IPS DF 6.9 (cell line): ENCODE data around the gene GRM7.

Source experiments
- DNase-seq: peaks from one replicate; pipeline ENCODE4 v3.0.0-alpha.2; 2013; ENCODE audit warnings: low read depth, low spot score
- H3K27ac ChIP-seq: one replicate; pipeline ENCODE4 v1.5.1; 2013; ENCODE audit warnings: low read length, control low read depth
- H3K27me3 ChIP-seq: 2 replicates; pipeline ENCODE4 v1.6.1; 2013; ENCODE audit warnings: mild to moderate bottlenecking, low read length; ENCODE audit not compliant: control insufficient read depth, insufficient read depth
- H3K36me3 ChIP-seq: 2 replicates; pipeline ENCODE4 v1.6.1; 2013; ENCODE audit warnings: low read length; ENCODE audit not compliant: control insufficient read depth, insufficient read depth
- H3K4me1 ChIP-seq: 2 replicates; pipeline ENCODE4 v1.6.1; 2013; ENCODE audit warnings: low read length; ENCODE audit not compliant: control insufficient read depth, insufficient read depth
- H3K4me3 ChIP-seq: 2 replicates; pipeline ENCODE4 v1.5.1; 2013; ENCODE audit warnings: mild to moderate bottlenecking, low read length
- H3K9me3 ChIP-seq: 2 replicates; pipeline ENCODE4 v1.6.1; 2013; ENCODE audit warnings: low read length, inconsistent platforms; ENCODE audit not compliant: control insufficient read depth, insufficient read depth
- WGBS: extraction: QIAGEN DNeasy Blood & Tissue Kit; methylation state at CpG from one replicate; pipeline ENCODE4 v1.1.7; 2013; ENCODE audit warnings: mixed read lengths, missing lambda C conversion rate; ENCODE audit not compliant: insufficient read length, insufficient coverage; 5-methylcytosine and 5-hydroxymethylcytosine counted together

GRM7 gene

DNA sequence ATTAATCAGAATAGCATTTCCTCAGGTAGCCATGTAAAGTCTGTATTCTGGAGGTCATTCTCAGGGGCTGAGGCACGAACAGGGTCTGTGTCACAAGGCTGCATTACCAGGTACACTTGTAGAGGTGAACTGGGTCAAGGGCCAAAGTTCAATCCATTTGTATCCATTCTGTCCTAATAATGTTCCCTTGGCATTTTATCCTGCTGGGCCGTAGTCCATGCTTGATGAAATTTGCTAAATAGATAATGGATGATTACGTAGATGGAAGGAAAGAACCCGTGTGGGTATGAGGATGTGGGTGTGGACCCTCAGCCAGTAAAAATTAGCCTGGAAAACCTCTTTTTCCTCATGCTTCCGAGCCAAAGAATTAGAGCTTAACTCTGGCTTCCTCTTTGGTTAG, 785.9 kb downstream of the GRM7 start:
- WGBS, result no CpG with 5 or more reads among the region's 5 CpGs
- no peaks in the 10 kb centered on the region for H3K4me1 ChIP-seq
- DNase-seq, result no peak
- no peak overlapping the region for H3K27ac ChIP-seq
- no peaks in the 10 kb centered on the region for H3K36me3 ChIP-seq
- H3K9me3 ChIP-seq, result no peaks in the 10 kb centered on the region
- no peaks in the 10 kb centered on the region for H3K27me3 ChIP-seq
- no peak overlapping the region for H3K4me3 ChIP-seq

DNA sequence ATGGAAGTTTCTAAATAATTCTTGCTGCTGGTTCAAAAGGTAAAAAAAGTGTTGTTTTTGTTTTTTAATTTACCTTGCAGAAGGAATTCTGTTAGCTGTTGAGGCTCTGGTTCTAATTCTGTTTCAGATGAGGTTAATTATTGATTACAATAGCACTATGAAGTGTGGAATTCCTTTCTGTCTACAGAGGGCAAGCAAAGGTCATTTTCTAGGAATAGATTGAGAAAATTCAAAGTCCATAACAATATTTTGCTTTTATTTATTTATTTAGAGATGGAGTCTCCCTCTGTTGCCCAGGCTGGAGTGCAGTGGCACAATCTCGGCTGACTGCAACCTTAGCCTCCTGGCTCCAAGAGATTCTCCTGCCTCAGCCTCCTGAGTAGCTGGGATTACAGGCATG, 789.6 kb downstream of the GRM7 start:
- no peaks in the 10 kb centered on the region for H3K4me1 ChIP-seq
- WGBS, result no CpG with 5 or more reads among the region's 1 CpG
- H3K27me3 ChIP-seq, result no peaks in the 10 kb centered on the region
- DNase-seq, result no peak
- no peaks in the 10 kb centered on the region for H3K36me3 ChIP-seq
- no peaks in the 10 kb centered on the region for H3K9me3 ChIP-seq
- H3K4me3 ChIP-seq, result no peak overlapping the region
- no peak overlapping the region for H3K27ac ChIP-seq

DNA sequence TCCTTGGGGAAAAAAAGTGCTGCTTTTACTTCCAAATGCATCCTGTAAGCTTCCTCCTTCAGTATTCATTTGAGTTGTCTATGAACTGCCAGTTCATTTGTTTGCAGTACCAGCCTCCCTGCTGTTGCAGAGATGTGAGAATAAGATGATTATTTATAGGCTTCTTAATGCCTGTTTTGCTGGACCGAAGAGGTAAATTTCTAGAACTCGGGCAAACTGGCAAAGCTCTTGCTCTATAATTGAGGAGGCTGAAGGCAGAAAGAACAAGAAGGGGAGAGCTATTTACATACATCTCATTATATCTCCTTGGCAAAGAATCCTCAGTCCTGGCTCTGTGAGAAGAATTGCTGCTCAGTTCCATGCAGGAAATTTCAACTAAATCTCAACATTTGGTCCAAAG, 790.4 kb downstream of the GRM7 start:
- no peak overlapping the region for H3K4me3 ChIP-seq
- H3K27ac ChIP-seq, result no peak overlapping the region
- no peaks in the 10 kb centered on the region for H3K36me3 ChIP-seq
- no CpG with 5 or more reads among the region's 2 CpGs for WGBS
- H3K9me3 ChIP-seq, result no peaks in the 10 kb centered on the region
- DNase-seq, result no peak
- no peaks in the 10 kb centered on the region for H3K4me1 ChIP-seq
- no peaks in the 10 kb centered on the region for H3K27me3 ChIP-seq

DNA sequence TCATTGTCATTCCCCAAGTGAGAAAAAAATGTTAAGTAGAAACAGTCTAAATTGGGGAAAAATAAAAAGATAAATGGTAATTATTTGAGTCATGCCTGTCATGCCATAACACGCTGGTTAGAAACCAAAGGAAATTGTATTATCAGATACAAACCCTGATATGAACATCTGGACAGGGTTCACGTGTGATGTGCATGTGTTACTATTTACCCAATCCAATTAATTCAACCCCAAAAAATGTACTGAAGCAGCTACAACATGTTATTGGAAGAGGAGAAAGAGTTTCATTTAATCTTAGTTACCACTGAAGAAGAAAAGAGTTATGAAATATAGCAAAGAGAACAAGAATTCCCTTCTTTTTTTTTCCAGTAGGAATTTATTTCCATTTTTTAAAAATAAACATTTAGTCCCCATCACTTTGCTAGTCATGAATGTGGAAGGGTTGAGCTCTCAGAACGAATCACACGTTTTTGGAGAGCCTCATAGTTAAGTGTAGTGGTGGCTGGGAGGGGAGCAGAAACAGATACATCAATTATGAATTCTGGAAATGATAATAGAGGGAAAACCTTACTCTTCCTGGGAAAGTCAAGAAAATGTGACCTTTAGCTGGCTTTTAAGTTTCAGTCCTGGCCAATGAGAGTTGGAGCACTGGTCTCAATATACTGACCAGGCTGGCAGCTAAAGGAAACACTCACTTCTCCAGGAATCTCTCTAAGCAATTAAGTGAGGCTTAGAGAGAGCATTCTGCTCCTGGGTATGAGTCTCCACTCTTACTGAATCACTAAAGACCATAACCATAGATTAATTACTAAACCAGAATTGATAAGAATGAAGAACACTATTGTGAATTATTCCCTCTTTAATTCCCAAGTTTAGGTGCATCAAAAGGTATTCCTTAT, 796.5 kb downstream of the GRM7 start:
- H3K9me3 ChIP-seq, result no peaks in the 10 kb centered on the region
- H3K36me3 ChIP-seq, result no peaks in the 10 kb centered on the region
- no CpG with 5 or more reads among the region's 4 CpGs for WGBS
- H3K27ac ChIP-seq, result no peak overlapping the region
- no peak overlapping the region for H3K4me3 ChIP-seq
- H3K4me1 ChIP-seq, result no peaks in the 10 kb centered on the region
- no peak for DNase-seq
- no peaks in the 10 kb centered on the region for H3K27me3 ChIP-seq

- Histone ChIP-seq H3K27me3 (no peaks in the 10 kb centered on the region), H3K4me3 (no peak overlapping the region), H3K27ac (no peak overlapping the region), H3K4me1 (no peaks in the 10 kb centered on the region), H3K9me3 (no peaks in the 10 kb centered on the region), H3K36me3 (no peaks in the 10 kb centered on the region)
- WGBS, result no CpG with 5 or more reads among the region's 3 CpGs
- DNase-seq, result no peak
Measured at GRCh38 chr3:7658294-7658693, 797.4 kb downstream of the GRM7 start.

GRCh38 chr3:7659079-7659478, 798.2 kb downstream of the GRM7 start:
- H3K4me1 ChIP-seq, result no peaks in the 10 kb centered on the region

DNA sequence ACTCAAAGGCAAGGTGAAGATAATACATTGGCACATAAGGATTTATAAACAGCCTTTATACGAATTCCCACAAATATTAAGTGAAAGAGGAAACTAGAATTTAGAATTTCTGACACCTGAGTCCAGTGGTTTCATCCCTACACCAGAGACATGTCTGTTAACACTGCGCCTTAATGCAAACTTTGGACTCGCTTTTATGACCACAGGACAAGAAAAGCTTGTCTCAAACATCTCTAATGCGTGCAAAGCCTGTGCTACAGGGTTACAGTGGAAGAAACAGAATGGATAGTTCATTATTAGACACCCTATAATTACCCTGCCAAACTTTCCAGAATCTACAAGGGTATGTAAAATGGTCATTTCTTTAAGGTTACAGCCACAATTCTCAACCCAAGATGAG, 802.9 kb downstream of the GRM7 start:
- Histone ChIP-seq H3K9me3 (no peaks in the 10 kb centered on the region; the same call in 1 of the 2 replicates), H3K27ac (no peak overlapping the region), H3K4me1 (no peaks in the 10 kb centered on the region), H3K27me3 (no peaks in the 10 kb centered on the region), H3K4me3 (no peak overlapping the region), H3K36me3 (no peaks in the 10 kb centered on the region)
- DNase-seq, result no peak
- WGBS, result no CpG with 5 or more reads among the region's 4 CpGs

More at GRCh38 chr3:7659079-7659478, 798.2 kb downstream of the GRM7 start:
- Histone ChIP-seq H3K27me3 (no peaks in the 10 kb centered on the region), H3K4me3 (no peak overlapping the region), H3K36me3 (no peaks in the 10 kb centered on the region), H3K9me3 (no peaks in the 10 kb centered on the region), H3K27ac (no peak overlapping the region)
- WGBS, result no CpG with 5 or more reads among the region's 1 CpG
- DNase-seq, result no peak

DNA sequence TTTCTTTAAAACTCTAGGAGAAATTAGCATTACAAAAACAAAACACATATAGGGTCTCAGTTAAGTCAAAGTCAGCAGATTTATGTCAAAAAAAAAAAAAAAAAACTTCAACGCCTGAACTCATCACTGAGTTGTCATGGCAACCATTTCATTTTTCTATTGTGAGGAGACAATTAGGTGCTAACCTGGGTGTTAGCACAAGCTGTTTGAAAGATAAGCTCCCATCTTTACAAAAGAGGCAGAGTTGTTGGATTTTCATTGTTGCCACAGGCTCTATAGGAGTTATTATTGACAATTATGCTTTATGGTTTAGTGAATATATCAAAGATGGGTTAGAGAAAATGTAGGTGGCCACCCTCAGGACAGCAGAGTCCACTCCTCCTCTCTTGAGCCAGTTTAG, 806.9 kb downstream of the GRM7 start:
- Histone ChIP-seq H3K36me3 (no peaks in the 10 kb centered on the region), H3K27me3 (no peaks in the 10 kb centered on the region), H3K4me3 (no peak overlapping the region), H3K4me1 (no peaks in the 10 kb centered on the region), H3K27ac (no peak overlapping the region), H3K9me3 (no peaks in the 10 kb centered on the region; the same call in 1 of the 2 replicates)
- DNase-seq, result no peak
- WGBS, result no CpG with 5 or more reads among the region's 1 CpG

GRCh38 chr3:7669641-7670040, 808.7 kb downstream of the GRM7 start:
- Histone ChIP-seq H3K9me3 (no peaks in the 10 kb centered on the region; the same call in 1 of the 2 replicates), H3K27ac (no peak overlapping the region), H3K4me3 (no peak overlapping the region), H3K36me3 (no peaks in the 10 kb centered on the region), H3K4me1 (no peaks in the 10 kb centered on the region), H3K27me3 (no peaks in the 10 kb centered on the region)
- no CpG with 5 or more reads among the region's 3 CpGs for WGBS
- DNase-seq, result no peak

GRCh38 chr3:7678521-7678920, 817.6 kb downstream of the GRM7 start:
- H3K9me3 ChIP-seq, result no peaks in the 10 kb centered on the region
- no CpG with 5 or more reads among the region's 3 CpGs for WGBS

DNA sequence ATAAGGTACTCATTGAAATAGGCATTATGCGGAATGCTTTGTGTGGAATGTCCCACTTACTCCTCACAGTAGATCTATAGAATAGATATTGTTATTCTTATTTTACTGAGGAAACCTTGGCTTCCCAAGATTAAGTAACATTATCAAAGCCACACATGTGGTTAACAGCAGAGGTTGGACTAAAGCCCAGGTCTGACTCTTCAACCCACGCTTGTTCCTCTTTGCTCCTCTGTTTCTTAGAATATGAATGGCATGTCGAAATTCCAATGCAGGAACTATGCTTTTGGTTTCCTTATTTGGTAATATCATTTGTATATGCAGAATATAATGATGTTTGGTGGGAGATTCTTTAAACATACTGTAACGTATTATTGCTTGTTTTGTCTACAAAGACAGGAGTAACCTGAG, 821.9 kb downstream of the GRM7 start:
- Histone ChIP-seq H3K4me3 (no peak overlapping the region), H3K9me3 (no peaks in the 10 kb centered on the region), H3K27ac (no peak overlapping the region), H3K36me3 (no peaks in the 10 kb centered on the region), H3K4me1 (no peaks in the 10 kb centered on the region), H3K27me3 (no peaks in the 10 kb centered on the region)
- WGBS, result no CpG with 5 or more reads among the region's 4 CpGs
- peak; percentile 31 for DNase-seq

More at GRCh38 chr3:7678521-7678920, 817.6 kb downstream of the GRM7 start:
- Histone ChIP-seq H3K4me1 (no peaks in the 10 kb centered on the region), H3K36me3 (no peaks in the 10 kb centered on the region), H3K27ac (no peak overlapping the region), H3K4me3 (no peak overlapping the region), H3K27me3 (no peaks in the 10 kb centered on the region)
- no peak for DNase-seq
